Astrocyte of the hippocampus (primary cell): ENCODE results near the gene TRIM67.
"Not testable (repeated sequence)": the region's sequence is repeated elsewhere in the genome, so short reads cannot be mapped to it uniquely, and the experiment has no call there.

ENCODE experiments used
- DNase-seq: peaks from one replicate; pipeline ENCODE4 v3.0.0; 2011; ENCODE audit warnings: low read depth, low spot score

The TRIM67 gene

DNA sequence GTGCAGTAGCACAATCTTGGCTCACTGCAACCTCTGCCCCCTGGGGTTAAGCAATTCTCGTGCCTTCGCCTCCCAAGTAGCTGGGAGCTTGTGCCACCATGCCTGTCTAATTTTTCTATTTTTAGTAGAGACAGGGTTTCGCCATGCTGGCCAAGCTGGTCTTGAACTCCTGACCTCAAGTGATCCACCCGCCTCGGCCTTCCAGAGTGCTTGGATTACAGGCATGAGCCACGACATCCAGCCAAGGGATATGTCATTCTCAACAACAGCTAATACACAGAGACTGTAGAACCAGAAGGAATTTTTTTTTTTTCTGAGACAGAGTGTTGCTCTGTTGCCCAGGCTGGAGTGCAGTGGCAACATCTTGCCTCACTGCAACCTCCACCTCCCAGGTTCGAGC is 3.7 kb upstream of the TRIM67 start:
- not testable (repeated sequence) for DNase-seq

DNA sequence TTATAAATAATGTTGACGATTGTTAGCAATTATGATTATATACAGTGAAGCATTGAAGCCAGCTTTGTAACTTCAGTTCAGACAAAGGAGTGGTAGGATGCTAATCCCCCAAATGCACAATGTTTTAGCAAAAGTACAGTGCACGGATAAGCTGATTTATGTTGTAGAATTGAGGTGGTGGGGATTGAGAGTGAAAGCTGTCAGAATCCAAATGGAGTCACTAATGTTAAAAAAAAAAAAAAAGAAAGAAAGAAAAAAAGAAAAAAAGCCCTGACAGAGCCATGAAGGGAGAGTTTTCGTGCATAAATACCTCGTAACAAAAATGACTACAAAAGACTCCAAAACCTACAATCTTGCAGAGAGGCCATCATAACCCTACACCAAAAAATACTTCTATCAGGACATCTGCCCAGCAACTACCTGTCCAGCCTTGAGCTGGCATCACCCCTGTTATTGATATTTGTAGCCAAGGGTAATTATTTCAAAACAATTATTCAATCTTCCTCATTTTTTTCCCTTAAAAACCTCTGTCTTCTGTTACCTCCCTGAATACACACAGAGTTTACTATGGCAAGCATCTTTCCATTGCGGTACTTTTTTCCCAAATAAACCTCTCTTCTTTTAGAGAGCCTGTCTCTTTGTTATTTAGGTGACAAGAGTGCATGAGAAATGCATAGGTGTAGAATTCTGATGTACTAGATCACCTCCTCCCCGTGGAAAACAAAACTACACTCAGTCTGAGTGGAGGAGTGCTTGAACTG is 2.5 kb upstream of the TRIM67 start:
- no peak for DNase-seq

DNA sequence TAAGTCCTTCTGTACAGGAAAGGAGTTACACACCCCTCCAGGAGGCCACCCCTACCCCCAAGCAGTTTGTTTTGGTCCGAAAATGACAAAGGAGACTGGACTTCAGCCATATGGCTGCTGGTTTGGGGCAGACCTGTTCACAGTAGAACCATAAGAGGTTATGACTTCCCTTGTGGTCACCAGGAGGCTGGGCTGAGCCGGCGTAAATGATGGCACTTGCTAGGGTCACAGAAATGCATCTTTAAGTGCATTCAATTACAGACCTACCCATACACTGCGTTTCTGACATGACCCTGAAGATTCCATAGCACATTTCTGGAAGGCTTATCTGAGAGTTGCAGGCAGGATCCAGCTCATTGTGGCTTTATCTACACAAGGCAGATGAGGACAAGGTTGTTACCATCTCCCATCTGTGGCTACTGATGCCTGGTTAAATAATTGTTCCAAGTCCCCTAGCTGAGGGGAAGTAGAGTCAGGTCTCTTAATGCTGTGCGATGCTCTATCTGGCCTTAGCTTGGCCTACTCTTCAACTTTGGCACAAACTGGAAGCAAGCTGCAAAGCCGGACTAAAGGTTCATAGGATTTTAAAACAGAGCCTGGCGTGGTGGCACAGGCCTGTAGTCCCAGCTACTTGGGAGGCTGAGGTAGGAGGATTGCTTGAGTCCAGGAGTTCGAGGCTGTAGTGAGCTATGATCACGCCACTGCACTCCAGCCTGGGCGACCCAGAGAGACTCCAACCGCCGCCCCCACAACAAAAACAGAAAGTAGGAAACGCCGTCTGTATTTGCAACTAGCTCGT is 1.7 kb upstream of the TRIM67 start:
- DNase-seq: no peak

DNA sequence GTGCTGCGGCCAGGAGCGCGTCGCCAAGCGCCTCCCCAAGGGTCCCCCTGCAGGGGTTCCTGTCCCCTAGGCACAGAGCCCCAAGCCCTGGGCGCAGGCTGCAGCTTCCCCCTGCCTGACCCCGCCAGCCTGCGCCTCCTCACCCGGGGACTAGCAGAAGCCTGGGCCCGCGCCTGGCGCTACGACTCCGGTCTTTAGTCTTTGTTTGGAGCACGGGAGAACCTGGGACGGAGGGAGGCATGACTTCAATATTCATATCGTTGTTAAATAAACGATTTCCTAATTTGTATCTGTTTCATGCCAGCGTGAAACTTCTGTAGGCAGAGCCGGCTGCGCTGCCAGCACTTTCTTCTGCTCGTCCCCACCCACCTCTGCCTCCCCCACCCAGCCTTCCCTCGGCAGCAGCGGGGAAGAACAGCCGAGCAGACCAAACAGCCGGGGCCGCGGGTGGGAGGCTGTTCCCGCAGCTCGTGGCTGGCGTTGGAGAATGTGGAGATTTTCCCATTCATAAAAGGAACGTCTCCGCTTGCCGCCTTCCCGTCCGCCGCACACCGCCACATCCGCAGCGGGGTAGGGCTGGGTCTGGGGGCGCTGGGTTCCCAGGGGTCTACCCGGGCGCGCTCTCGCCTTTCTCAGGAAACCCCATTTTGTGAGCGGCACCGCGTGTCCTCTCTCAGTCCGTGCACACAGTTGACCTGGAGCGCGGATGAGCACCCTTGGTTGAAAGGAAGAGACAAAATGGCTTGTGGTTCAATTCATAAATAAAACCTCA is 777 bp upstream of the TRIM67 start:
- peak; percentile 8 for DNase-seq

DNA sequence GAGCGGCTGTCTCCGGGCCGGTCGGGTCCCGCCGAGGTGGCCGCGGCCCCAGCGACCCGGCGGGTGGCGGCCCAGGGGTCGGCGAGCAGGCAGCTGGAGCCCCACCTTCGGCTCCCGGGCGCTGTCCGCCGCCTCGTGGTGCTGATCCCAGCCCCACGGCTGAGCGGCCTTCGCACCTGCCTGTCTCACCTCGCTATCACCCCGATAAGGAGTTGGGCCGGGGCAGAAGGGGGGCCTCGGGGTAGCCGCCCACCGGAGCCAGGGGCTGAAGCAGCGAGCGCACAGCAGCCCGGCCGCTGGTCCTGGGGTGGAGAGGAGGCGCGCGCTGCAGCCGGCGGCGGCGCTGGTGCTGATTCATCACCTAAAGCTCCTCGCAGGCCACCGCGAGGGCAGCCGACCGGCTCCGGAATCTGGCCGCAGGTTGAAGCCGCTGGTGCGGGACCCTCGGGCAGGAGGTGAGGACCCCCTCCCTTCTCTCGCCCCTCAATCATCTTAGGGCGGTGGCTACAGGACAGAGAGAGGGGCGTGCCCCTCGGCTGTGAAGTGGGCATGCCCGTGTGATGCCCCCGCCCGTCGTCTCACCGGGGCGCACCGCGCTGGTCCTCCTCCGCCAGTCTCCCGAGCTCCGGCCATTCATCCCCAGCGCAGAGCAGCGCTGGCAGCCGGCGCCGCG is 575 bp downstream of the TRIM67 start:
- DNase-seq: peak; percentile 79

DNA sequence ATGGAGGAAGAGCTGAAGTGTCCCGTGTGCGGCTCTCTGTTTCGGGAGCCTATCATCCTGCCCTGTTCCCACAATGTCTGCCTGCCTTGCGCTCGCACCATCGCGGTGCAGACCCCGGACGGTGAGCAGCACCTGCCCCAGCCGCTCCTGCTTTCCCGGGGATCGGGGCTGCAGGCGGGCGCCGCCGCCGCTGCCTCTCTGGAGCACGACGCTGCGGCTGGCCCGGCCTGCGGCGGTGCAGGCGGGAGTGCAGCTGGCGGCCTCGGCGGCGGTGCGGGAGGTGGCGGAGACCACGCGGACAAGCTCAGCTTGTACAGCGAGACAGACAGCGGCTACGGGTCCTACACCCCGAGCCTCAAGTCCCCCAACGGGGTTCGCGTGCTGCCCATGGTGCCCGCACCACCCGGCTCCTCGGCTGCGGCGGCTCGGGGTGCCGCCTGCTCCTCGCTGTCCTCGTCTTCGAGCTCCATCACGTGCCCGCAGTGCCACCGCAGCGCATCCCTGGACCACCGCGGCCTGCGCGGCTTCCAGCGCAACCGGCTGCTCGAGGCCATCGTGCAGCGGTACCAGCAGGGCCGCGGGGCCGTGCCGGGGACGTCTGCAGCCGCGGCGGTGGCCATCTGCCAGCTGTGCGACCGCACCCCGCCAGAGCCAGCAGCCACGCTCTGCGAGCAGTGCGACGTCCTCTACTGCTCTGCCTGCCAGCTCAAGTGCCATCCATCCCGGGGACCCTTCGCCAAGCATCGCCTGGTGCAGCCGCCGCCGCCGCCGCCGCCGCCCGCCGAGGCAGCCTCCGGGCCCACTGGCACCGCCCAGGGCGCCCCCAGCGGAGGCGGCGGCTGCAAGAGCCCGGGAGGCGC is 1.3 kb downstream of the TRIM67 start:
- peak; percentile 7 for DNase-seq

DNA sequence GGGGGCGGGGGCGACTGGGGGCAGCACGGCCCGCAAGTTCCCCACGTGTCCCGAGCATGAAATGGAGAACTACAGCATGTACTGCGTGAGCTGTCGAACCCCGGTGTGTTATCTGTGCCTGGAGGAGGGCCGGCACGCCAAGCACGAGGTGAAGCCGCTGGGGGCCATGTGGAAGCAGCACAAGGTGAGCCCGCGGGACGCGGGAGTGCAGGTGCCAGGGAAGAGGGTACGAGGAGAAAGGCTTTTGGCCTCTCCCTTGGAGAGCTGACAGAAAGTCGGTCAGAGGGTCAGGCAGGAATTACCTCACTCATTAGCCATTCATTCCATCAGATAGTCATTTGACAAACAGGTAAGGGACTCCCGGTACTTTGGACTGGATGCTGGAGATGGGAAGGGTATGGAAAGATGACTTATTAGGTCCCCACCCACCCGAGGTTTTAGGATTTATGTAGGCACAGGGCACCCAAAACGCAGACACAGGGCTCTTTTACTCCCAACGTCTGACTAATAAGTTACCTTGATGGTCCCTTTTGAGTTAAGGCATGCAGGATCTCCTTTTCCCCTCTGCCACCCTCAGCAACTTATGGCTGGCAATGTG is 2.1 kb downstream of the TRIM67 start:
- DNase-seq: no peak

DNA sequence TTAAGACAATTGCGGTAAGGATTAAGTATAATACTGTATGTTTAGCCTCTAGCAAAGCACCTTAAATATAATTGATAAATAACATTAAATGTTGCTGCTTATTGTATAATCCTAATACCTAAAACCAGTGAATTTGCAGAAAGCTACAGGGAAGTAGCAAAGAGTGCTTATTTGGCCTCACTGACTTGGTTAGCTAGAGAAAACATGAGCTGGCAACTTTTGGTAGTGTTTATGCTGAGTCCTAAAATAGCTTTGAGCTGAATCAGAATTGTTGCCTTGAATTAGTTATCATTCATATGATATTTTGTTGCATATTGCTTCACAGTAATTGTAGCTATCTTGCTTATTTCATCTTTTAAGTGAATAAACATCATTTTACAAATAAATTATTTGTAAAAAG is 3.5 kb downstream of the TRIM67 start:
- DNase-seq: no peak

DNA sequence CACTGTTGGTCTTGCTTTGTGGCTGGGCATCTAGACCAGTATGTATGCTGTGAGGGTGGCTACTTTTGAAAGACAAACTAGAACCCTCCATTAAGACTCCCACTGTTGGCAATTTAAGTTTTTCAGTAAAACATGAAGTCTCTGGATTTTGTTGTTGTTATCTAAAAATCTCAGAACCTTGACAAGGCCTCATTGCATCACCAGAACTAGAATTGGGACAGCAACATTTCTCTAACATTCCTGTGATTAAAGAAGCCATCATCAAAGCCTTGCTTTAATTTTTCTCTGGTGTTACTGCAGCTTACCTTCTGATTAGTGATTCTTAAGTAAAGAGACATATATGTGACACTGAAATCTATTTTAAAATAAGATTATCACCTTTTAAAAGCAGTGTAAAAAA is 4.5 kb downstream of the TRIM67 start:
- DNase-seq: no peak

DNA sequence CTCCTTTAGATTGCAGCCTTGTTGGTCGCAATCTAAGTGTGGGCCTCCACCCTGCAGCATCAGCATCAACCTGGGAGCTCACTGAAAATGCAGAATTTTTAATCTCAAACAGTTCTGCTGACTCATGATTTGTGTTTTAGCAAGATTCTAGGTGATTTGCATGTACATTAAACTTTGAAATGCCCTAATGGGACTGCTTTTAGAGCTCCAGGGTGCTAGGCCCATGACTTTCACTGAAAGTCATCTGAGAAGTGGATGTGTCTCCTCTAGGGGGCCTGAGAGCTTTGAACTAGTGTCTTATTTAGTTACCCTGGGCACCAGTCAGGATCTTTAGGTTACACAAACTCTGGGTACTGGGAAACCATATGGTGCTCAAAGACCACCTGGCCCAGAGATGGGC is 9.0 kb downstream of the TRIM67 start:
- DNase-seq: no peak

DNA sequence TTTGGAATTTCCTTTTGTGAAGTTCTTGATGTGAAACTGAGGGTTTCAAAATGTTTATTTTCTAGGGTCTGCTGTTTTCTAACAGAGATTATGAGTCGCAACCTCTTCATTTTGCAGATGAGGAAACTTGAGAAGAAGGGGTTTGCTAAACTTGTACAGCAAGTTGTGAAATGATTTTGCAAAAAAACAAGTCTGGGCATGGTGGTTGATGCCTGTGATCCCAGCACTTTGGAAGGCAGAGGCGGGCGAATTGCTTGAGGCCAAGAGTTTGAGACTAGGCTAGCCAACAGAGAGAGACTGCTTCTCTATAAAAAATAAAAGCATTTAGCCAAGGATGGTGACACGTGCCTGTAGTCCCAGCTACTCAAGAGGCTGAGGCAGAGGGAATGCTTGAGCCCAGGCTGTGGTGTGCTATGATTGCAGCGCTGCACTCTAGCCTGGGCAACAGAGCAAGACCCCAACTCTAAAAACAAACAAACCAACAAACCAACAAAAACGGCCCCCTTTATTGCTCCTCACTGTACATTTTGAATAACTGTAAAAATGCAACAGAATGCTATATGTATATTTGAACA is 9.9 kb downstream of the TRIM67 start:
- DNase-seq: no peak

DNA sequence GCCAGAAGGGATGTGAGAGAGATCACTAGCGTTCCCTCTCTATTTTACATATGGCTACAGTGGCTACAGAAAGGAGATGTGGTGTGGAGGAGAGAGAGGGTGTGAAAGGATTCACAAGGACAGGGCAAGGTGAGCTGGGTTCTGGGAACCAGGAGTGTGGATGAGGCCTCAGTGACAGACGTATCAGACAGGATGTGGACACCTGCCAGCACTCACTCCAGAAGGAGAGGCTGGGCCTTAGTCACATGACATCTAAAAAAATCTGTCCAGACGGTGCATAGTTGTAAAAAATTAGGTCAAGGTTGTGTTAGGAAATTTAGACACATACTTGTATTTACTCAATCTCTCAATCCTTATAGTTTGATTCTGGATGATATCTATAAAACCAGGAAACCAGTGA is 10.6 kb downstream of the TRIM67 start:
- DNase-seq: no peak

DNA sequence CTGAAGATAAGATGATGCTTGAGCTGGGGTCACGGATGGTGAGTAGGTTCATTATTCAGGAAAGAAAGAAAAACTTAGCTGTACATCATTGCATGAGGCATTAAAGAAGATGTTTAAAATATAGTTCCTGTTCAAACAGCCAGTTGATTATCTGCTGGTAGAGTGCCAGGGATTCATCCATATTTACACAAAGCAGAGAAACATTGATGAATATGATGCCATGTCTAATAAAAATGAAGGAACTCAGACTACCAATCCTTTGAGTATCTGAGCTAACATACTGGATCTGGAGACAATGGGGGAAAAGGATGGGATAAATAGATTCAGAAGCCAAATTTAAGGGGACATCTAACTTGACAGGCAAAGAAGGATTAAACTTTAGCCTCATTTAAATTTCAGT is 14.6 kb downstream of the TRIM67 start:
- no peak for DNase-seq

DNA sequence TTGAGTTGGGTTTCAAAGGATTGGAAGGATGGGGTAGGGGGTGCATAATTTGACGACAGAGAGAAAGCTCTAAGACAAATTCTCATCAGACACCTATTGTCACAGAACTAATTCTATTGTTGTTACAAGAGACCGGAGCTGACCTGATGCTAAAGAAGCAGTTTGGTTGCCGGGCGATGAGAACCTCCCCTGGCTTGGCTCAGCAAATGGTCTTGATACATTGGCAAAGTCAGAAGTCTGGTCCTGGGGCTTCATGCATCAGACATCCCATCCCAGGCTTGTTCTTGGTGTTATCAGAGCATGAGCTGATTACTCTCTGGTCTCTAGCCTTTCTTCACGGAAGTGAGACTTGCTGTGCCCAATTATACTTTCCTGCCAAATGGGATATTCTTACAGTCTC is 15.4 kb downstream of the TRIM67 start:
- no peak for DNase-seq

DNA sequence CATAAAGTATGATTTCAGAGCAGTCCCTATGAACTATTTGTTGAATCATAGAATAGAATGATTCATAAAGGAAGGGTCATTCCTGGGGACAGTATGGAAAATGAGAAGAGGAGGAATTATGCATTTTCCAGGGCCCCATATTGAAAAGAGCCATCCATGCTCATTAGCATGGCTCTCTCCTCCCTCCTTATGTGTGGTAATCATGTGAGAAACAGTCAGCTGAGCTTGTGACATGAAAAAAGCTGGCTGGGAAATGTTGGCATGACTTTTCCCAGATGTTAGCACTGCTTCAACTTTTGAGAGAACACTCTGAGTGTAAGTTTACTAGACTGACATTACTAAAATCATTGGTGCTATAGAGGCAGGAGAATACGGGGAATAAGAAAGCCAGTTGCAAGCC is 16.1 kb downstream of the TRIM67 start:
- DNase-seq: no peak

DNA sequence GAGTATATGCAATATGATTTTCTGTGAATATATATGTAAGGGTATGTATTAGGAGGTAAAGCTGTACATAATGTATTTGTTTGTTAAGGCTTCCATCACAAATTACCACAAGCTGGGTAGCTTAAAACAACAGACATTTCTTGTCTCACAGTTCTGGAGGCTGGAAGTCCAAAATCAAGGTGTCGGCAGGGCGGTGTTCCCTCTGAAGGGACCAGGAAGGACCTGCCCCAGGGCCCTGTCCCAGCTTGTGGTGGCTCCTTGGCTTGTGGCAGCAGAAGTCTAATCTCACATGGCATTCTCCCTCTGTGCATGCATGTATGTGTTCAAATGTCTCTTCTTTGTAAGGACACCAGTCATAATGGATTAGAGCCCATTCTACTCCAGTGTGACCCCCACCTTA is 17.1 kb downstream of the TRIM67 start:
- no peak for DNase-seq

DNA sequence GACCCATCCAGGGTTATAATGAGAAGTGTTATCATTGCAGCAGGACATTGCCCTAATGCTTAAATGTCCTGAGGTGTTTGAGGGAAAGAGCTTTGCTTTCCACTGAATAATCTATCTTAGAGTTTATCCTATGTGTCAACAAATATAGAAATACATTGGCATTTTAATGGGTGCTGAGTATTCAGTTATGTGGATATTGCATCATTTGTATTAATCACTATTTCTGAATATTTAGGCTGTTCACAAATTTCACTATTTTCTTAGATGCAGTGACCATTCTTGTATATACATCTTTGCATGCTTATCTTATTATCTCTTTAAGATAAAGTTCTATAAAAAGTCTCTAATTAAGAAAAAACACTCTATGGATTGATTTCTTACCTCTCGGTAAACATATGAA is 18.2 kb downstream of the TRIM67 start:
- DNase-seq: no peak

DNA sequence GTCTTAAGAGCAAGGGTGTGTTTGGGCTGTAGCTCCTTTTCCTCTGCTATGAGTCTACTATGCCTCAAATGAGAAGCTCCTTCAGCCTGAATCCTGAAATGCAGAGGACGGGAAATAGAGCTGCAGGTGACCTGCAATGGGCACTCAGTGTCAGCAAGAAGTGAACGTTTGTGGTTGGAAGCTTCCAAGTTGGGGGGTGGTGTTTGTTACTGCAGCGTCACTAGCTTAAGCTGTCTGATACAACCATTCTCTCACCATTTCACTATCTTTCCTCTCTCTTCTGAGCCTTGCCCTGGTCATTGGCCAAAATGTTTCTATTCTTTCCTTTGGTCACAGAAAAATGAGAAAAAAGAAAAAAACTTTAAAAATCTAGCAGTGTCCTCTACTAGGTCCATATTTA is 19.4 kb downstream of the TRIM67 start:
- no peak for DNase-seq

DNA sequence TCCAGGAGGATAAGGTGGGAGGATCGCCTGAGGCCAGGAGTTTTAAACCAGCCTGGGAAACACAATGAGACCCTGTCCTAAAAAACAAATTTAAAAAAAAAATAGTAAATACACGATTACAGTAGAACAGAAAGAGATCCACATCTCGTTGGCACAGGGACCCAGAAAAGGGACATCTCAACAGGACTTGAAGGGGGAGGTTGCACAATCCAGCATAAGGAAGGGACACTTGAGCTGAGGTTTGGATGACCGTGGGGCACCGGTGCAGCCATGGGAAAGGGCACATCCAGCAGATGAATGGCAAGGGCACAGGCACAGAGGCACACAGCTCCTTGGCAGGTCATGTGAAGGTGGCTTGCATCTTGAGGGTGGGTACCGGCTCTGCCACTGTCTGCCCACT is 20.5 kb downstream of the TRIM67 start:
- DNase-seq: no peak
